Epithelial cell of esophagus (primary cell): ENCODE results near the gene ATXN1.
"Not testable (repeated sequence)": the region's sequence is repeated elsewhere in the genome, so short reads cannot be mapped to it uniquely, and the experiment has no call there.

Experiments
- DNase-seq: peaks from one replicate; pipeline ENCODE4 v3.0.0; 2010; ENCODE audit warnings: low read depth
- H3K4me3 ChIP-seq: 2 replicates; pipeline ENCODE4 v1.5.1; 2011; ENCODE audit warnings: mild to moderate bottlenecking, low read length, control low read depth
- TF ChIP-seq, protein P1 (sequence below): IDR thresholded peaks from 2 replicates; pipeline ENCODE4 v1.5.1; 2011; ENCODE audit warnings: low read depth, mild to moderate bottlenecking, low read length, control low read depth, inconsistent platforms; ENCODE audit not compliant: insufficient read depth; ENCODE audit errors: missing control alignments

ATXN1 gene

DNA sequence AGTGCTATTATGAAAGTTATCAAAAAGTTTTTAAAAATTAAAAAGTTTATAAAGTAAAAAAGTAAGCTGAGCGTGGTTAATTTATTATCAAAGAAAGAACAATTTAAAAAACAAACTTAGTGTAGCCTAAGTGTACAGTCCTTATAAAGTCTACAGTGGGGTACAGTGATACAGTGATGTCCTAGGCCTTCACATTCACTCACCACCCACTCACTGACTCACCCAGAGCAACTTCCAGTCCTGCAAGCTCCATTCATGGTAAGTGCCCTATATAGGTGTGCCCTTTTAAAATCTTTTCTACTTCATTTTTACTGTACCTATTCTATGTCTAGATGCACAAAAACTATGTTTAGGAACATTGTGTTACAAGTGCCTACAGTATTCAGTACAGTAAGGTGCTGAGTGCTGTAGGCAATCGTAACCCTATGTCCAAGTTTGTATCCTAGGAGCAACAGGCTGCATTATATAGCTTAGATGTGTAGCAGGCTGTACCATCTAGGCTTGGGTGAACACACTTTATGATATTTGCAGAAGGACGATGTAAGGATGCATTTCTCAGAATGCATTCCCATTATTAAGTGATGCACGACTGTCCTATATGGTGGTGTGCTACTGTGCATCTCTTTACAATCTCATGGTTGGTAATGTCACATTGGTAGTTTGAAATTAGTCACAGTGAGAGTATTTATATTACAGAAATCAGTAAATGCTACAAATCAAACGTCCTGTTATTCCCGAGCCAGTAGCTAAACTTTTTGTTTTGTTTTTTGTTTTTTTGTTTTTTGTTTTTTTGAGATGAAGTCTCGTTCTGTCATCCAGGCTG, 364.6 kb downstream of the ATXN1 start:
- TF ChIP-seq, protein P1, sequence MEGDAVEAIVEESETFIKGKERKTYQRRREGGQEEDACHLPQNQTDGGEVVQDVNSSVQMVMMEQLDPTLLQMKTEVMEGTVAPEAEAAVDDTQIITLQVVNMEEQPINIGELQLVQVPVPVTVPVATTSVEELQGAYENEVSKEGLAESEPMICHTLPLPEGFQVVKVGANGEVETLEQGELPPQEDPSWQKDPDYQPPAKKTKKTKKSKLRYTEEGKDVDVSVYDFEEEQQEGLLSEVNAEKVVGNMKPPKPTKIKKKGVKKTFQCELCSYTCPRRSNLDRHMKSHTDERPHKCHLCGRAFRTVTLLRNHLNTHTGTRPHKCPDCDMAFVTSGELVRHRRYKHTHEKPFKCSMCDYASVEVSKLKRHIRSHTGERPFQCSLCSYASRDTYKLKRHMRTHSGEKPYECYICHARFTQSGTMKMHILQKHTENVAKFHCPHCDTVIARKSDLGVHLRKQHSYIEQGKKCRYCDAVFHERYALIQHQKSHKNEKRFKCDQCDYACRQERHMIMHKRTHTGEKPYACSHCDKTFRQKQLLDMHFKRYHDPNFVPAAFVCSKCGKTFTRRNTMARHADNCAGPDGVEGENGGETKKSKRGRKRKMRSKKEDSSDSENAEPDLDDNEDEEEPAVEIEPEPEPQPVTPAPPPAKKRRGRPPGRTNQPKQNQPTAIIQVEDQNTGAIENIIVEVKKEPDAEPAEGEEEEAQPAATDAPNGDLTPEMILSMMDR = no peak
- no peak overlapping the region for H3K4me3 ChIP-seq
- peak; percentile 8 for DNase-seq

DNA sequence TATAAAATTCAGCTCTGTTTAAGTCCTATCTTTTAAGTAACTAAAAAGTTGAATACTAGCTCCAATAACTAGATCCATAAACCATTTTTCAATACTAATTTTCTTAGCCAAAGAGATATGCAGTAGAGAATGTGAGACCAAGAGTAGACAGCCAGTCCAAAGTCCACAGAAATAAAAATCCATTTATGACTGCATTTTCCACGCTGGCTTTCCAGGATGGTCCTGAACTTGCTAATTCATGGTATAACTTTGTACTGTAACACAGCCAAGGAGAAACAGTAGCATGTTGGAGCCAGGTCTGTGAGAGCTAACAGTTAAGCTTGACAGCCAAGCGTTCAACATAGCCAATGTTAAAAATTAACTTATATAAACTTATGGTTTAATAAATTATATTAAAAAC, 366.6 kb downstream of the ATXN1 start:
- H3K4me3 ChIP-seq = no peak overlapping the region
- no peak for DNase-seq
- TF ChIP-seq, protein P1 = no peak

DNA sequence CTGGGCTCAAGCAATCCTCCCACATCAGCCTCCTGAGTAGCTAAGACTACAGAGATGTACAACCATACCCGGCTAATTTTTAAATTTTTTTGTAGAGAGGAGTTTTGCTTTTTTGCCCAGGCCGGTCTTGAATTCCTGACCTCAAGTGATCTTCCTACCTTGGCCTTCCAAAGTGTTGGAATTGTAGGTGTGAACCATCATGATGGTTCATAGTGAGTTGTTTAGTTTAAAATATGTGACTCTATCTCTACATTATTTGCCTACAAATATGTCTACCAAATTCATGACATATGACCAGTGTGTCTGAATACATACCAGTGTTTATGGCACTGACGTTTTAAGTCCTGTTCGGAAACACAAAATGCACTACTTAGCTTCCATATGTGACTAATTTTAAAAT, 367.9 kb downstream of the ATXN1 start:
- H3K4me3 ChIP-seq = no peak overlapping the region
- TF ChIP-seq, protein P1 = no peak
- no peak for DNase-seq

DNA sequence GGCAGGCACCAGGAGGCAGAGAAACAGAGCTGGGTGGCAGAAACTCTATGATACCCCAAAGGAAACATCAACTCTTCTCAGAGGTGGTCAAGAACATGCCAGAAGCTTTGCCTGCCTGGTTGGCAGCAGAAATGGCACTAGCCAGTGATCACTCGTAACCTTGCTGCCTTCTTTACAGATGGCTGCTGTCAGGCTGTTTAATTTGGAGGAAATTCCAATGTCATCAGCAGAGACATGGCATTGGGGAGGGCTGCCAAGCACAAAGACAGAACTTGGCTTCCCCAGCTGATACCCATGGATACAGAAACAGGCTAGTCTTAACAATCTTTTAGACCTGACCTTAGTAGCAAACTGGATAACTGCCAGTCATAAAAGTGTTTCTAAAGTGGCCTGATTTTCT, 369.2 kb downstream of the ATXN1 start:
- no peak overlapping the region for H3K4me3 ChIP-seq
- DNase-seq = no peak
- TF ChIP-seq, protein P1 = no peak

DNA sequence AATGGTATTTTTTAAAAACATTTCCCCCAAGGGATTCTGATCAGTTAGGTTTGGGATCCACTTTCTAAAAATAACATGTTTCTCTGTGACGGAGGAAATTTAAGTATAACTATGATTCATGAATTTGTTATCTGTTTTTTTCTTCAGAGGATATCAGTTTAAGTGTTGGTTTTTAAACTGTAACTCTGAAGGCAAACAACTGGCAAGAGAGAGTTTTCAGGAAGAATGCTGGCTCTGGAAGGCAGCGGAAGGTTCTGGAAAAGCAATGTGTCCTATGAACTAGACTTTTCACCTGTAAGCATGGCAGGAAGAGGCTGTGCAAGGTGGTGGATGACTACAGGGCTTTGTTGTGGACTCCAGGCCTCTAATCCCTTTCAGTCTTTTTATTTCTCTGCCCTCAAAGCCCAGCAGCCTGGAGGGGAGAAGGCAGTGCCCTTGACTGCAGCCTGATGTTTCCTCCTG, 369.8 kb downstream of the ATXN1 start:
- no peak for DNase-seq
- H3K4me3 ChIP-seq = no peak overlapping the region
- TF ChIP-seq, protein P1 = no peak

DNA sequence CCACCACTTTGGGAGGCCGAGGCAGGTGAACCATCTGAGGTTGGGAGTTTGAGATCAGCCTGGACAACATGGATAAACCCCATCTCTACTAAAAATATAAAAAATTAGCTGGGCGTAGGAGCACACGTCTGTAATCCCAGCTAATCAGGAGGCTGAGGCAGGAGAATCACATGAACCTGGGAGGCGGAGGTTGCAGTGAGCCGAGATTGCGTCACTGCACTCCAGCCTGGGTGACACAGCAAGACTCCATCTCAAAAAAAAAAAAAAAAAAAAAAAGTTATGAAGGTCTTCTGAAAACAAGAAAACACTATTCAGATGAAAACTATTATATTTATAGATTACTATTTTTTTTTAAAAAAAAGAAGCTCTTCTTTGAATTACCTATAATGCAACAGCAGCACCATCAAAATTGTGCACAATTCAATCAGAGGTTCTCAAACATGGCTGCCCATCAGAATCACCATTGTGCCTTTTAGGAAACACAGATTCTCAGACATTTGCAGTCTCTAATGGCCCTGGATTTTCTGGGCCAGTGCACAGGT, 370.3 kb downstream of the ATXN1 start:
- H3K4me3 ChIP-seq, DNase-seq: not testable (repeated sequence)

DNA sequence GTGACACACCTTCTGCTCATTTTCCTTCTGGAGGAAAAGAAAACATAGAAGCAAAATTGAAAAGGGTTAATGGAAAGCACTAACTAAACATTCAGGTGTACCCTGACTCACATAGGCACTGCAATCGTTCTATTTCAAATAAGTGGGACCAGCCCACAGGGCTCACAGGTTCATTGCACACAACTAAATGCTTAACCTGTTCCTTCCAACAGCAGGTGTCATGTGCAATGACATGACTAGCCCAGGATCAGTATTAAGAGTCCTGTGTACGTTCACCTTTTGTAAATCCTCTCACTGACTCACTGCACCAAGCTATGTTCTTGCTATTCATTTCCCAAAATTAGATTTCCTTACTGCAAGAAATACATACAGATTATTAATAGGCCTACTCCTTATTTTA, 371.6 kb downstream of the ATXN1 start:
- TF ChIP-seq, protein P1 = no peak
- no peak overlapping the region for H3K4me3 ChIP-seq
- no peak for DNase-seq
